GM21529 (cell line): ENCODE results near the gene ADGRG3.

ENCODE experiments used
- ATAC-seq: cut with Tn5 transposase; IDR thresholded peaks from one replicate; pipeline ENCODE4 v1.9.1; 2021; ENCODE audit not compliant: unreplicated experiment

The ADGRG3 gene

GRCh38 chr16:57645691-57646387 lies 22.3 kb upstream of the ADGRG3 start:
- no peak for ATAC-seq

GRCh38 chr16:57646388-57647039 lies 21.6 kb upstream of the ADGRG3 start:
- ATAC-seq: no peak

GRCh38 chr16:57647136-57647875 lies 20.8 kb upstream of the ADGRG3 start:
- ATAC-seq: no peak

GRCh38 chr16:57648125-57648524 lies 20.0 kb upstream of the ADGRG3 start:
- ATAC-seq: no peak

GRCh38 chr16:57648581-57649442 lies 19.3 kb upstream of the ADGRG3 start:
- peak; percentile 60 for ATAC-seq

- ATAC-seq: no peak
Observed at GRCh38 chr16:57649443-57649751, 18.7 kb upstream of the ADGRG3 start.

GRCh38 chr16:57649846-57650245 lies 18.3 kb upstream of the ADGRG3 start:
- no peak for ATAC-seq

GRCh38 chr16:57651344-57652333 lies 16.5 kb upstream of the ADGRG3 start:
- ATAC-seq: no peak

GRCh38 chr16:57652695-57653471 lies 15.2 kb upstream of the ADGRG3 start:
- no peak for ATAC-seq

GRCh38 chr16:57653936-57654335 lies 14.2 kb upstream of the ADGRG3 start:
- no peak for ATAC-seq

GRCh38 chr16:57656342-57656955 lies 11.7 kb upstream of the ADGRG3 start:
- ATAC-seq: no peak

- no peak for ATAC-seq
Observed at GRCh38 chr16:57657228-57657627, 10.9 kb upstream of the ADGRG3 start.

GRCh38 chr16:57658130-57658877 lies 9.8 kb upstream of the ADGRG3 start:
- no peak for ATAC-seq

- no peak for ATAC-seq
Observed at GRCh38 chr16:57658878-57659674, 9.0 kb upstream of the ADGRG3 start.

- no peak for ATAC-seq
Observed at GRCh38 chr16:57660715-57661463, 7.2 kb upstream of the ADGRG3 start.

- ATAC-seq: no peak
Observed at GRCh38 chr16:57661510-57661909, 6.6 kb upstream of the ADGRG3 start.
